ENCODE measurements around the gene GDAP1L1. TPM values are rescaled to one million over a fixed set of nuclear protein-coding genes. Genes with fewer than 3 reads are reported as not detected.

Gene GDAP1L1
- total RNA-seq, 2 experiments from 2014 or later: not detected

DNA sequence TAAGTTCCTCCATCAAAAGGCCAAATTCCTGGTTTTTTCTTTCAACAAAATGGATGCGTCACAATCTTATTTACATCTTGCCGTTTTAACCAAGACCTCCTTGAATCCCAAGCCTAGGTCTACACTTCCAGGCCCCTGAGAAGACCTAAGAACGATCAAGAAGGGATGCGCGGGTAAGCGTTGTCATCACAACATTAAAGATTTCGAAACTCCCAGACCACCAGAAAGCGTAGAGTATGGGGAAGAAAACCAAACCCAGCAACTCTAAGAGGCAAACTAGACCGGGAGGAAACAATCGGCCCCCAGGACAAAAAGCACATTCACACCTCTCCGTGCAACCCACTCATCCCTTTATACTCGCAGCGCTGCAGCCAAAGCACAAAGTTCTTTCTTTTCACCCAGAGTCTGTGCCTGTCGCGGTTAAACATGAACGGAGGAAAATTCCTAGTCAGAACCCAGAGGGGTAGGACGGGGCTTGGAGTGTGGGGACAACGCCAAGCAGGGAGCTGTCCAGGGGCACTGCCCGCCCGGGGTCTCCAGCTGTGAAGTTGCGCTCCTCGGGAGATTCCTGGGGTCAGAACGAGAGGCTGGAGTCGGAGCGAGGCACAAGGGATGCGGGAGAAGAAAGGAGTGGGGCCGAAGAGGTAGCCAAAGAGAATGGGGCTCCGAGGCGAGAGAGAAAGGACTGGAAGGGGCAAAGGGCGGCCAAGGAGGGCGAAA lies 37.3 kb upstream of the GDAP1L1 start:
- peaks cover 48% of the 10 kb centered on the region for H3K4me1 Mint-ChIP-seq (ENCODE audit: low read depth)
- DNase-seq: no peak
- CTCF ChIA-PET: interaction anchor here (0.9 to 1.3 kb wide), 6 partner anchors 9 to 118 kb away, joined by 3 to 10 read pairs (median 4); partner anchors contain the start of gene FITM2
- POLR2A ChIA-PET: interaction anchor here (1.0 to 1.6 kb wide), 3 partner anchors 9 to 210 kb away, joined by 3 to 10 read pairs (median 7); partner anchors contain the start of gene FITM2
- peak overlapping the region; percentile 88 for H3K27ac Mint-ChIP-seq
- H3K4me3 Mint-ChIP-seq: peak overlapping the region; percentile 90
- H3K9me3 Mint-ChIP-seq (ENCODE audit: insufficient read depth): no peaks in the 10 kb centered on the region
- ATAC-seq: no peak
- H3K27me3 Mint-ChIP-seq (ENCODE audit: low read depth): no peaks in the 10 kb centered on the region
- H3K36me3 Mint-ChIP-seq (ENCODE audit: low read depth): peaks cover 12% of the 10 kb centered on the region

DNA sequence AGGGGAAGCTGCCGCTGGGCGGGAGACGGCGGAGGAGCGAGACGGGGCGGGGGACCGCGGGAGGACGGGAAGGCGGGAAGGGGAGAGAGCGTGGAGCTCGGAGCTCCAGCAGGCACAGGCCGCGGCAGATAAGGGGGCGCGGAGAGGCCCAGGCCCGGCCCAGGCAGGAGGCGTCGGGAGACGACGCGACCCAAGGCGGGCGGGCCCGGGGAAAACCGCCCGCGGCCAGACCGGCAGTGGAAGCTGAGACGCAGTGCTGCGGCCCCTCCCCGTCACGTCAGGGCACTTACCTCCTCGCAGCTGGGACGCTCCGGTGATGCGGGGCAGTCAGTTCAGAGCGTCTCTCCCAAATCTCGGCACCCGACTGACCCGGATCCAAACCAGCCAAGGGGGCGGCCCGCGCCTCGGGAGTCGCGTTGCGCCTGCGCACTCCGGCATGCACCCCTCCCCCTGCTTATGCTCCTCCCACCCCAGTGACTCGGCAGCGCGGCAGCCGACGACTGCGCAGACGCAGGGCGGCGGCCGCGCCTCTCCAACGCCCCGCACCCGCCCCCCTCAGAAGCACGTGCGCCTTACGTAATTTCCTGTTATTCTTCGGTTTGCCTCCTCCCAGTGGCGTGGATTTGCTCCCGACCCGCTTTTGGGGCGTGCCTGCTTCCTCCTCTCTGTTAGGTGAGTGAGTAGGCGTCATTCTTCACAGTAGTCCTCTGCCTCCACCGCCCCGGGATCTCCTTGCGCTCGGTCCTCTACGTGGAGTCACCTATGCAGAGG lies 36.5 kb upstream of the GDAP1L1 start, which contains the start of gene OSER1:
Gene OSER1 (minus strand): TSS at position 366 of the 771 bp plus-strand sequence. CDS start 3,814 bp downstream, outside the sequence.
- ChIA-PET POLR2A (interaction anchor here (0.6 to 1.6 kb wide), 4 partner anchors 8 to 1240 kb away, joined by 3 to 10 read pairs (median 5); partner anchors contain the start of gene FITM2), CTCF (interaction anchor here (0.9 to 1.3 kb wide), 4 partner anchors 8 to 100 kb away, joined by 3 to 10 read pairs (median 6); partner anchors contain the start of gene FITM2)
- DNase-seq (peak; percentile 98), ATAC-seq (peak; percentile 91)
- Mint-ChIP-seq H3K9me3 (ENCODE audit: insufficient read depth) (no peaks in the 10 kb centered on the region), H3K4me1 (ENCODE audit: low read depth) (peaks cover 54% of the 10 kb centered on the region), H3K27me3 (ENCODE audit: low read depth) (no peaks in the 10 kb centered on the region), H3K27ac (peak within 1 kb of the TSS; percentile 88), H3K36me3 (ENCODE audit: low read depth) (peaks cover 12% of the 10 kb centered on the region), H3K4me3 (peak within 1 kb of the TSS; percentile 90)

DNA sequence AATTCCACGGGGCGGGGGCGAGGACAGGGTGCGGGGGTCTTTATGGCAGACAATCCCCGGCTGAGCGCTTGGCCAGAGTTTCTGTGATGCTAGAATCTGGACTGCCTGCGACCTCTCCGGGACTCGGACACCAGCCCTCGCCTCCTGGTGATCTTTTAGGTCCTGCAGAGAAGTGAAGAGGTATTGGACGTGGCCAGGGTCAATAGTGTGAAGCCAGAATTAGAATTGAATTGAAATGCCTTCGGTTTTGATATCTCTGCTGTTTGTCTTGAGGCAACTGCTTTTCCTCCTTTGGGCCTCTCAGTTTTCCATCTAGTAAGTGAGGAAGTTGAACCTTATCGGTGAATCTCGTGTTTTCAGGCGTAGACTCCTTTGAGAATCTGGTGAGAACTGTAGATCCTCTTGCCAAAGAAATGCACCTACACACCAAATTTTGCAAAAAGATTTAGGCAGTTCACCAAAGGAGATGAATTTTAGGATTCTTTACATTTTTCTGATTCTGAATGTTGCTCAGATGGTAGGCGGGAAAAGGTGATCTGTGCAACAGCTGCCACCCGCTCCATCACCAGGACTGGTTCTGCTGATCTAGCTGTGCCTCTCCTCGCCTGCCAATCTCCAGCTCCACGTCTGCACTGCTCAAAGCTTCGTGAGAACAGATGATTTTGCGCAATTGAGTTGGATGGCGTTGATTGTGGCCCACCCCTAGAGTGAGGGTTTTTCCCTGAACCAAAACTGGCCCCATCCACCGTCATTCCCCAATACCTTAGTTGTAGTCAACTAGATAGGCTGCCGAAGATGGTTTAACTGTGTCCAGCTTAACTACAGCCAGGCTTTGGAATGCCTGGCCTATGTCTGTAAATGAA lies 35.7 kb upstream of the GDAP1L1 start:
- peaks cover 59% of the 10 kb centered on the region for H3K4me1 Mint-ChIP-seq (ENCODE audit: low read depth)
- H3K27ac Mint-ChIP-seq: peak overlapping the region; percentile 88
- DNase-seq (no peak), ATAC-seq (no peak)
- H3K9me3 Mint-ChIP-seq (ENCODE audit: insufficient read depth): no peaks in the 10 kb centered on the region
- H3K4me3 Mint-ChIP-seq: peak overlapping the region; percentile 90
- CTCF ChIA-PET: interaction anchor here (1.4 to 15.8 kb wide), 6 partner anchors 22 to 399 kb away, joined by 3 to 529 read pairs (median 8); partner anchors contain the start of gene FITM2
- POLR2A ChIA-PET: no interaction called here
- H3K36me3 Mint-ChIP-seq (ENCODE audit: low read depth): peaks cover 6% of the 10 kb centered on the region
- H3K27me3 Mint-ChIP-seq (ENCODE audit: low read depth): no peaks in the 10 kb centered on the region

DNA sequence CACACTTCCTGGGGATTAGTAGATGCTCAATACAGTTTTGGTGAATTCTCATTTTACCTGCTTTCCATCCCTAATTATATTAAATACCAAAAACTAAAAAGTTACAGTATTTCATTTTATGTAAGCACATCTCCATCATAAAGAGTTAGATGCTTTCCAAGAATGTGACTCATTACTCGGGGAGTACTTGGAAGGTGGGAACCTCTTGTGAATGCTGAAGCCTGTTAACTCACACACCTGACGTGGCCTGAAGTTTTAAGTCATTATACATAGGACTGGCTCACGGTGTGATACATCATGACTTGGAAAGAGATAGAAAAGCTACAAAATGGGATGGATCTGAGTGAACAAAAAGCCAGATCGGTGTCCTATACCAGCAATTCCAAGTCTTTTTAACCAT lies 34.3 kb upstream of the GDAP1L1 start:
- Mint-ChIP-seq H3K27ac (no peak overlapping the region), H3K36me3 (ENCODE audit: low read depth) (peaks cover 3% of the 10 kb centered on the region), H3K9me3 (ENCODE audit: insufficient read depth) (no peaks in the 10 kb centered on the region), H3K4me3 (no peak overlapping the region), H3K27me3 (ENCODE audit: low read depth) (no peaks in the 10 kb centered on the region), H3K4me1 (ENCODE audit: low read depth) (peaks cover 63% of the 10 kb centered on the region)
- POLR2A ChIA-PET: no interaction called here
- no peak for DNase-seq
- ATAC-seq: no peak
- CTCF ChIA-PET: interaction anchor here (0.6 to 15.8 kb wide), 10 partner anchors 16 to 399 kb away, joined by 3 to 529 read pairs (median 4); partner anchors contain the start of gene FITM2

GRCh38 chr20:44215125-44215524 lies 32.0 kb upstream of the GDAP1L1 start:
- ATAC-seq (peak; percentile 18), DNase-seq (peak; percentile 85)
- peaks cover 3% of the 10 kb centered on the region for H3K36me3 Mint-ChIP-seq (ENCODE audit: low read depth)
- ChIA-PET POLR2A (no interaction called here), CTCF (interaction anchor here (0.8 to 15.8 kb wide), 19 partner anchors 9 to 766 kb away, joined by 3 to 529 read pairs (median 6); partner anchors contain the start of gene FITM2)
- peaks cover 65% of the 10 kb centered on the region for H3K4me1 Mint-ChIP-seq (ENCODE audit: low read depth)
- H3K27me3 Mint-ChIP-seq (ENCODE audit: low read depth): no peaks in the 10 kb centered on the region
- no peaks in the 10 kb centered on the region for H3K9me3 Mint-ChIP-seq (ENCODE audit: insufficient read depth)
- peak overlapping the region; percentile 2 for H3K27ac Mint-ChIP-seq
- H3K4me3 Mint-ChIP-seq: no peak overlapping the region

DNA sequence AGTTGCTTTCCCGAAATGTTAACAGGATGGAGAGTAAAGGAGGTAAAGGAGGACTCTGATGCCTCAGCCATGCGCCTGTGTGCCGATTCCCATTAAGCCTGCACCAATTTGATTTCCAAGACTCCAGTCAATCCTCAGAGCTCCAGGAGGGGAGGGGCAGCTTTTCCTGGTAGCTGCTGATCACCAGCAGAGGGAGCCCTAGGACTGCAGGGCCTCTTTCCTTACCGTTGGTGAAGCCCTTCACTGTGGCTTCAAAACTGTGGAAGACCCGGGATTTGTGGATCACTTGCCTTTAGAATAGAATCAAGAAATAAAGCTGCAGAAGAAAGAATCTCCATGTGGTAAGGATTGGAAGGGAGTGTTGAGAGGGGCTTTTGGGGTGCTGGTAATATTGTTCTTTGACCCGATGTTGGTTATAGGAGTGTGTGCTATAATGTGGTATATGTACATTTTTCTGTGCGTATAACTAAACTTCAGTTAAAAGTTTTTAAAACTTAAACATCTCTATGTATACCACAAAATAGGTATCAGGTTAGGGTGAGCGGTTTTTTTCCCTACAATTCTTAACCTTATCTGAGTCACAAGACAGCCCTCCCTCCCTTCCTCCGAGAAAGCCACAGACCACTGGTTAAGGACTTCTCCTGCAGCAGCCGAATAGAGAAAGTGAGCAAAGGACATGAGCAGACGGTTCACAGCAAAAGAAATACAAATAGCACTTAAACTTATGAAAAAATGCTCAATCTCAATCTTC lies 29.6 kb upstream of the GDAP1L1 start:
- H3K9me3 Mint-ChIP-seq (ENCODE audit: insufficient read depth): no peaks in the 10 kb centered on the region
- H3K27me3 Mint-ChIP-seq (ENCODE audit: low read depth): no peaks in the 10 kb centered on the region
- DNase-seq (peak; percentile 80), ATAC-seq (peak; percentile 57)
- H3K36me3 Mint-ChIP-seq (ENCODE audit: low read depth): peaks cover 3% of the 10 kb centered on the region
- POLR2A ChIA-PET: interaction anchor here (0.5 to 2.7 kb wide), 2 partner anchors 94 to 294 kb away, joined by 3 to 17 read pairs; partner anchors contain the start of gene FITM2
- H3K27ac Mint-ChIP-seq: peak overlapping the region; percentile 86
- peaks cover 54% of the 10 kb centered on the region for H3K4me1 Mint-ChIP-seq (ENCODE audit: low read depth)
- H3K4me3 Mint-ChIP-seq: peak overlapping the region; percentile 62
- CTCF ChIA-PET: interaction anchor here (0.6 to 15.8 kb wide), 63 partner anchors 7 to 649 kb away, joined by 3 to 529 read pairs (median 4); partner anchors contain the start of genes FITM2, OSER1, SERINC3 and TTPAL

- DNase-seq: peak; percentile 70
- peaks cover 54% of the 10 kb centered on the region for H3K4me1 Mint-ChIP-seq (ENCODE audit: low read depth)
- ATAC-seq: peak; percentile 55
- H3K9me3 Mint-ChIP-seq (ENCODE audit: insufficient read depth): no peaks in the 10 kb centered on the region
- H3K4me3 Mint-ChIP-seq: peak overlapping the region; percentile 62
- H3K27ac Mint-ChIP-seq: peak overlapping the region; percentile 86
- POLR2A ChIA-PET: interaction anchor here (1.2 to 2.7 kb wide), 2 partner anchors 8 to 93 kb away, joined by 10 to 17 read pairs; partner anchors contain the start of genes FITM2 and OSER1
- H3K36me3 Mint-ChIP-seq (ENCODE audit: low read depth): peaks cover 3% of the 10 kb centered on the region
- CTCF ChIA-PET: interaction anchor here (0.7 to 15.8 kb wide), 42 partner anchors 8 to 454 kb away, joined by 3 to 529 read pairs (median 5); partner anchors contain the start of genes FITM2, OSER1, SERINC3 and TTPAL
- no peaks in the 10 kb centered on the region for H3K27me3 Mint-ChIP-seq (ENCODE audit: low read depth)
Measured at GRCh38 chr20:44218446-44218845, 28.7 kb upstream of the GDAP1L1 start.

DNA sequence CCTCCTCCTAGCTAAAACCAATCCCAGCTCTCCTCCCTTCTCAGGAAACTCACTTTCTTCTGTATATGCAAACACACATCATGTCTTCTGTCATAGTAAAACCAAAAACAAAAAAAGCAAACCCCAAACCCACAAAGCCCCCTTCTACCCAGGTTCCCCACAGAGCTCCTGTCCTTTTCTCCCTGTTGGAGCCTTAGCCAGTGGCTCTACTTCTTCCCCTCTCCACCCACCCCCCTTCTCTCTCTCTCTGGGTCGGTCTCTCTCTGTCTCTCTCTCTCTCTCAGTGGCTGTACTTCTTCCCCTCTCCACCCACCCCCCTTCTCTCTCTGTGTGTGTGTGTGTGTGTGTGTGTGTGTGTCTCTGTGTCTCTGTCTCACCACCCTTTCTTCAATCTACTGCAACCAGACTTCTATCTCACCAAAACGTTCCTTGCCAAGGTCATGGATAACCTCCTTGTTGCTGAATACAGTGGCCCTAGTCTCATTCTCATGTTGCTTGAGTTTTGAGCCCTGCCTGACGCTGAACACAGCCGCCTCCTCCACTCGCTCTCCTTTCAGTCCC lies 27.9 kb upstream of the GDAP1L1 start:
- H3K9me3 Mint-ChIP-seq (ENCODE audit: insufficient read depth): no peaks in the 10 kb centered on the region
- H3K27ac Mint-ChIP-seq: peak overlapping the region; percentile 86
- DNase-seq (peak; percentile 33), ATAC-seq (peak; percentile 20)
- ChIA-PET POLR2A (interaction anchor here (0.7 to 2.7 kb wide), 3 partner anchors 9 to 1662 kb away, joined by 3 to 17 read pairs (median 10); partner anchors contain the start of genes FITM2 and OSER1), CTCF (interaction anchor here (0.7 to 15.8 kb wide), 24 partner anchors 9 to 453 kb away, joined by 3 to 529 read pairs (median 6); partner anchors contain the start of genes FITM2 and OSER1)
- peak overlapping the region; percentile 62 for H3K4me3 Mint-ChIP-seq
- H3K27me3 Mint-ChIP-seq (ENCODE audit: low read depth): no peaks in the 10 kb centered on the region
- H3K4me1 Mint-ChIP-seq (ENCODE audit: low read depth): peaks cover 54% of the 10 kb centered on the region
- peaks cover 3% of the 10 kb centered on the region for H3K36me3 Mint-ChIP-seq (ENCODE audit: low read depth)

DNA sequence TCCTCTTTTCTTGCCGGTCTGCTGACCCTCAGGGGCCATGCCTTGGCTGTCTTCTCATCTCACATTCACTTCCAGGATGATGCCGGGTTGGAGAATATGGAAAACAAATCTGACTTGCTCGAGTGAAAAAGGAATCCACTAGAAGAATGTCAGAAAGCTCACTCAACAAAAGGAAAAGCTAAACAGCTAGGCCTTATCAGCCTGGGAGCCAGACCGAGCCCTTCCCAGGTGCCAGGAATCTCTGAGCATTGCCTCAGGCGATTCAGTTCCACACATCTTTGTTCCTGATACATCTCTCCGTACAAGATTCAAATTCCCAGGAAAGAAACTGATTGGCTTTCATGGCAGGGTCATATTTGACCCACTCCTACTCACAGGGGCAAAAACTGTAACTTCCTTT lies 27.3 kb upstream of the GDAP1L1 start:
- ATAC-seq (no peak), DNase-seq (no peak)
- Mint-ChIP-seq H3K4me3 (peak overlapping the region; percentile 62), H3K27me3 (ENCODE audit: low read depth) (no peaks in the 10 kb centered on the region), H3K9me3 (ENCODE audit: insufficient read depth) (no peaks in the 10 kb centered on the region), H3K4me1 (ENCODE audit: low read depth) (peaks cover 54% of the 10 kb centered on the region), H3K36me3 (ENCODE audit: low read depth) (peaks cover 3% of the 10 kb centered on the region), H3K27ac (peak overlapping the region; percentile 86)
- CTCF ChIA-PET: interaction anchor here (1.7 to 15.8 kb wide), 7 partner anchors 9 to 242 kb away, joined by 6 to 529 read pairs (median 17); partner anchors contain the start of genes FITM2 and OSER1
- POLR2A ChIA-PET: no interaction called here
